T-cell (primary cell): ENCODE data around the gene PADI2. TPM values are rescaled to one million over a fixed set of nuclear protein-coding genes. Genes with fewer than 3 reads are reported as not detected.

ENCODE experiments used
- ATAC-seq, 4 experiments: fragments of 200-7000 bp in 3 of 4; fragments of 150-1000 bp in 1 of 4; cut with Tn5 transposase; replicated peaks in 1 of 4; 1 replicate in 3 of 4; 2 replicates in 1 of 4; pipeline ENCODE4 v1.10.0; 2021; ENCODE audit warnings: moderate library complexity in 3 of 4, mild to moderate bottlenecking in 2 of 4, moderate number of reproducible peaks in 1 of 4
- CTCF ChIA-PET, 2 donors: fragments of 300-600 bp; sonication (Branson Sonifier 250); formaldehyde crosslinking; loops; one replicate each; lab custom pipeline; 2022; ENCODE audit warnings: antibody characterized with exemption in 2 of 2; lab: Charles Lee
- POLR2A ChIA-PET, 2 donors: fragments of 300-600 bp; sonication (Branson Sonifier 250); formaldehyde crosslinking; loops; one replicate each; lab custom pipeline; 2022; ENCODE audit warnings: antibody characterized with exemption in 2 of 2; lab: Charles Lee
- DNase-seq, 35 experiments: peaks; one replicate each; pipeline versions ENCODE4 v3.0.0 to v3.0.0-alpha.2; 2013 to 2023
- H3K27ac ChIP-seq: one replicate; pipeline ENCODE4 v1.5.1; 2013; ENCODE audit warnings: low read length
- H3K27me3 ChIP-seq, 2 experiments: replicated peaks in 1 of 2; 1 replicate in 1 of 2; 2 replicates in 1 of 2; pipeline versions ENCODE4 v1.6.1 to v1.7.0; 2013; ENCODE audit warnings: low read length in 1 of 2, mixed read lengths in 1 of 2; ENCODE audit not compliant: control insufficient read depth in 2 of 2, insufficient read depth in 2 of 2; ENCODE audit errors: extremely low read depth in 1 of 2
- H3K36me3 ChIP-seq, 2 donors: 1 replicate in 1 of 2; 2 replicates in 1 of 2; pipeline versions ENCODE4 v1.6.1 to v1.7.0; 2013; ENCODE audit warnings: low read length in 1 of 2; ENCODE audit not compliant: control insufficient read depth in 2 of 2, insufficient read depth in 1 of 2; ENCODE audit errors: extremely low read depth in 1 of 2
- H3K4me1 ChIP-seq, 2 experiments: 1 replicate in 1 of 2; 2 replicates in 1 of 2; pipeline versions ENCODE4 v1.6.1 to v1.7.0; 2013; ENCODE audit warnings: low read length in 2 of 2, mixed read lengths in 1 of 2; ENCODE audit not compliant: insufficient read depth in 2 of 2, control insufficient read depth in 1 of 2; ENCODE audit errors: extremely low read depth in 1 of 2
- H3K4me3 ChIP-seq, 2 donors: 1 replicate in 1 of 2; 2 replicates in 1 of 2; pipeline versions ENCODE4 v1.5.1 to v1.7.0; 2013; ENCODE audit warnings: mild to moderate bottlenecking in 2 of 2, low read length in 1 of 2, moderate library complexity in 1 of 2; ENCODE audit not compliant: control insufficient read depth in 1 of 2; ENCODE audit errors: extremely low read depth in 1 of 2
- H3K9me3 ChIP-seq: 2 replicates; pipeline ENCODE4 v1.7.0; 2013
- H3K27ac Mint-ChIP-seq, 2 donors: one replicate each; pipeline ENCODE4 v1.8.0; 2020 to 2021; ENCODE audit warnings: mild to moderate bottlenecking in 2 of 2, mixed read lengths in 2 of 2
- H3K27me3 Mint-ChIP-seq, 2 donors: one replicate each; pipeline ENCODE4 v1.8.0; 2021 to 2022; ENCODE audit warnings: mixed read lengths in 2 of 2
- H3K36me3 Mint-ChIP-seq: one replicate; pipeline ENCODE4 v1.8.0; 2021; ENCODE audit warnings: mixed read lengths
- H3K4me1 Mint-ChIP-seq, 3 donors: one replicate each; pipeline ENCODE4 v1.8.0; 2020 to 2022; ENCODE audit warnings: mixed read lengths in 3 of 3, mild to moderate bottlenecking in 1 of 3
- H3K4me3 Mint-ChIP-seq, 3 donors: one replicate each; pipeline ENCODE4 v1.8.0; 2020 to 2022; ENCODE audit warnings: mild to moderate bottlenecking in 3 of 3, mixed read lengths in 3 of 3, moderate library complexity in 3 of 3
- H3K9me3 Mint-ChIP-seq, 3 donors: one replicate each; pipeline ENCODE4 v1.8.0; 2020 to 2022; ENCODE audit warnings: mixed read lengths in 3 of 3
- WGBS: methylation state at CpG from one replicate; pipeline ENCODE4 v1.1.5; 2013; ENCODE audit warnings: missing lambda C conversion rate; ENCODE audit not compliant: insufficient coverage; 5-methylcytosine and 5-hydroxymethylcytosine counted together
- total RNA-seq, 35 experiments: library from RNA in 6 of 35; stranded (reverse) in 6 of 35; fragments of 120-200 nt in 1 of 35; gene quantifications; one replicate each; pipeline versions ENCODE4 v1.2.1 to v1.2.4 and lab custom pipeline; 2013 to 2026

Gene PADI2
- total RNA-seq, 5 donors from 2014 or later (not counting 1 experiment from before 2014, with no cell fraction given) = 0.23 to 0.35 (median 0.30) TPM; not detected in 2

GRCh38 chr1:17089506-17089905 lies 29.7 kb downstream of the PADI2 start:
- H3K27ac ChIP-seq = no peak overlapping the region
- peaks cover 5 to 6% of the 10 kb centered on the region in 2 donors for H3K27me3 Mint-ChIP-seq
- CTCF ChIA-PET = no interaction called here
- POLR2A ChIA-PET = no interaction called here
- no peaks in the 10 kb centered on the region for H3K9me3 Mint-ChIP-seq
- no peaks in the 10 kb centered on the region for H3K36me3 Mint-ChIP-seq
- no peaks in the 10 kb centered on the region for H3K36me3 ChIP-seq
- no peak for ATAC-seq
- DNase-seq = no peak
- 82% methylated on average over 11 of the region's 14 CpGs for WGBS
- no peak overlapping the region for H3K4me3 ChIP-seq
- no peaks in the 10 kb centered on the region for H3K4me1 Mint-ChIP-seq
- H3K27me3 ChIP-seq = peaks cover 0 to 31% of the 10 kb centered on the region in 2 experiments
- no peak overlapping the region for H3K27ac Mint-ChIP-seq
- H3K4me1 ChIP-seq = no peaks in the 10 kb centered on the region
- no peak overlapping the region for H3K4me3 Mint-ChIP-seq
- no peaks in the 10 kb centered on the region for H3K9me3 ChIP-seq

- POLR2A ChIA-PET = no interaction called here
- no peak for DNase-seq
Measured at GRCh38 chr1:17086751-17087150, 32.5 kb downstream of the PADI2 start.

GRCh38 chr1:17084787-17085186 lies 34.5 kb downstream of the PADI2 start:
- Histone ChIP-seq H3K9me3 (no peaks in the 10 kb centered on the region), H3K27me3 (peaks cover 0 to 26% of the 10 kb centered on the region in 2 experiments), H3K27ac (no peak overlapping the region), H3K4me1 (no peaks in the 10 kb centered on the region), H3K36me3 (no peaks in the 10 kb centered on the region), H3K4me3 (no peak overlapping the region)
- Mint-ChIP-seq H3K9me3 (no peaks in the 10 kb centered on the region), H3K4me1 (no peaks in the 10 kb centered on the region), H3K27ac (no peak overlapping the region), H3K27me3 (peaks cover 3 to 8% of the 10 kb centered on the region in 2 donors), H3K4me3 (no peak overlapping the region), H3K36me3 (no peaks in the 10 kb centered on the region)
- 67% methylated on average over 7 of the region's 10 CpGs for WGBS
- ChIA-PET CTCF (no interaction called here), POLR2A (no interaction called here)
- ATAC-seq = no peak
- DNase-seq = no peak

More at GRCh38 chr1:17086751-17087150, 32.5 kb downstream of the PADI2 start:
- H3K36me3 Mint-ChIP-seq = no peaks in the 10 kb centered on the region
- Histone ChIP-seq H3K27me3 (peaks cover 0 to 27% of the 10 kb centered on the region in 2 experiments), H3K9me3 (no peaks in the 10 kb centered on the region), H3K36me3 (no peaks in the 10 kb centered on the region), H3K4me3 (no peak overlapping the region), H3K4me1 (no peaks in the 10 kb centered on the region), H3K27ac (no peak overlapping the region)
- no peak overlapping the region for H3K27ac Mint-ChIP-seq
- H3K27me3 Mint-ChIP-seq = peaks cover 6 to 10% of the 10 kb centered on the region in 2 donors
- no peaks in the 10 kb centered on the region for H3K9me3 Mint-ChIP-seq
- CTCF ChIA-PET = no interaction called here
- WGBS = 91% methylated on average over 2 of the region's 6 CpGs
- H3K4me1 Mint-ChIP-seq = no peaks in the 10 kb centered on the region
- H3K4me3 Mint-ChIP-seq = no peak overlapping the region
- ATAC-seq = no peak

- ChIA-PET POLR2A (no interaction called here), CTCF (no interaction called here)
- Mint-ChIP-seq H3K27ac (no peak overlapping the region), H3K36me3 (no peaks in the 10 kb centered on the region), H3K9me3 (no peaks in the 10 kb centered on the region), H3K4me3 (no peak overlapping the region), H3K27me3 (peaks cover 3 to 6% of the 10 kb centered on the region in 2 donors), H3K4me1 (no peaks in the 10 kb centered on the region)
- Histone ChIP-seq H3K4me1 (no peaks in the 10 kb centered on the region), H3K36me3 (no peaks in the 10 kb centered on the region), H3K27ac (no peak overlapping the region), H3K27me3 (peaks cover 0 to 26% of the 10 kb centered on the region in 2 experiments), H3K9me3 (no peaks in the 10 kb centered on the region), H3K4me3 (no peak overlapping the region)
- DNase-seq = no peak
- no peak for ATAC-seq
- 40% methylated on average over 1 of the region's 3 CpGs for WGBS
Measured at GRCh38 chr1:17082761-17083160, 36.5 kb downstream of the PADI2 start.

GRCh38 chr1:17081439-17081838 lies 37.8 kb downstream of the PADI2 start:
- ChIA-PET CTCF (no interaction called here), POLR2A (no interaction called here)
- no peaks in the 10 kb centered on the region for H3K4me1 Mint-ChIP-seq
- no peak overlapping the region for H3K27ac Mint-ChIP-seq
- no peaks in the 10 kb centered on the region for H3K4me1 ChIP-seq
- H3K9me3 Mint-ChIP-seq = no peaks in the 10 kb centered on the region
- H3K27ac ChIP-seq = no peak overlapping the region
- H3K4me3 Mint-ChIP-seq = no peak overlapping the region
- H3K36me3 ChIP-seq = no peaks in the 10 kb centered on the region
- peaks cover 0 to 30% of the 10 kb centered on the region in 2 experiments for H3K27me3 ChIP-seq
- H3K27me3 Mint-ChIP-seq = peaks cover 3 to 5% of the 10 kb centered on the region in 2 donors
- H3K9me3 ChIP-seq = no peaks in the 10 kb centered on the region
- no peaks in the 10 kb centered on the region for H3K36me3 Mint-ChIP-seq
- WGBS = 17% methylated on average over 1 of the region's 2 CpGs
- H3K4me3 ChIP-seq = no peak overlapping the region
- ATAC-seq = no peak
- DNase-seq = no peak

GRCh38 chr1:17080880-17081279 lies 38.4 kb downstream of the PADI2 start:
- Histone ChIP-seq H3K27ac (no peak overlapping the region), H3K36me3 (no peaks in the 10 kb centered on the region), H3K4me3 (no peak overlapping the region), H3K4me1 (no peaks in the 10 kb centered on the region), H3K27me3 (peaks cover 0 to 24% of the 10 kb centered on the region in 2 experiments), H3K9me3 (no peaks in the 10 kb centered on the region)
- Mint-ChIP-seq H3K4me1 (no peaks in the 10 kb centered on the region), H3K27me3 (peaks cover 3 to 5% of the 10 kb centered on the region in 2 donors), H3K27ac (no peak overlapping the region), H3K9me3 (no peaks in the 10 kb centered on the region), H3K4me3 (no peak overlapping the region), H3K36me3 (no peaks in the 10 kb centered on the region)
- CTCF ChIA-PET = no interaction called here
- POLR2A ChIA-PET = no interaction called here
- DNase-seq (no peak), ATAC-seq (no peak)
- 71% methylated on average over 2 of the region's 4 CpGs for WGBS
